BE2C (cell line): ENCODE data around the gene RAD18.

ENCODE experiments used
- DNase-seq: peaks from one replicate; pipeline ENCODE4 v3.0.0-alpha.2; 2020
- H3K27me3 ChIP-seq: fragments of 250-450 bp; sonication (Bioruptor Pico); 2 replicates; pipeline ENCODE4 v1.5.1; 2020; ENCODE audit warnings: mild to moderate bottlenecking
- H3K36me3 ChIP-seq: fragments of 250-450 bp; sonication (Bioruptor Pico); 2 replicates; pipeline ENCODE4 v1.5.1; 2020; ENCODE audit warnings: mild to moderate bottlenecking
- H3K4me1 ChIP-seq: fragments of 250-450 bp; sonication (Bioruptor Pico); 2 replicates; pipeline ENCODE4 v1.5.1; 2020
- H3K4me3 ChIP-seq: 2 replicates; pipeline ENCODE4 v1.5.1; 2011; ENCODE audit warnings: low read depth, low read length
- H3K9me3 ChIP-seq: fragments of 250-450 bp; sonication (Bioruptor Pico); 2 replicates; pipeline ENCODE4 v1.5.1; 2020
- CTCF ChIP-seq: IDR thresholded peaks from 2 replicates; pipeline ENCODE4 v1.5.1; 2012; ENCODE audit warnings: mild to moderate bottlenecking, low read depth, low read length

RAD18 gene

GRCh38 chr3:8834974-8835373 is 128.3 kb downstream of the RAD18 start:
- Histone ChIP-seq H3K4me1 (no peaks in the 10 kb centered on the region), H3K36me3 (no peaks in the 10 kb centered on the region), H3K27me3 (no peaks in the 10 kb centered on the region), H3K4me3 (no peak overlapping the region), H3K9me3 (no peaks in the 10 kb centered on the region)
- no peak for TF ChIP-seq CTCF
- no peak for DNase-seq

GRCh38 chr3:8827641-8828040 is 135.6 kb downstream of the RAD18 start:
- DNase-seq, result no peak
- H3K36me3 ChIP-seq, result no peaks in the 10 kb centered on the region
- no peaks in the 10 kb centered on the region for H3K4me1 ChIP-seq
- H3K27me3 ChIP-seq, result no peaks in the 10 kb centered on the region
- H3K9me3 ChIP-seq, result no peaks in the 10 kb centered on the region
- no peak for TF ChIP-seq CTCF
- H3K4me3 ChIP-seq, result no peak overlapping the region
